HPDE6-E6E7 (cell line): Measurements from ENCODE around the gene SIPA1L3.
"Not testable (repeated sequence)": the region's sequence is repeated elsewhere in the genome, so short reads cannot be mapped to it uniquely, and the experiment has no call there.

Source experiments
- DNase-seq: peaks from one replicate; pipeline ENCODE4 v3.0.0; 2011; ENCODE audit warnings: missing footprints; ENCODE audit errors: extremely low spot score

SIPA1L3 gene

GRCh38 chr19:38022791-38023670, 116.0 kb downstream of the SIPA1L3 start:
- DNase-seq: no peak

GRCh38 chr19:38023671-38024541, 116.9 kb downstream of the SIPA1L3 start:
- DNase-seq: no peak

GRCh38 chr19:38024992-38025908, 118.2 kb downstream of the SIPA1L3 start:
- DNase-seq: no peak

- no peak for DNase-seq
Observed at GRCh38 chr19:38025909-38026307, 118.9 kb downstream of the SIPA1L3 start.

GRCh38 chr19:38028913-38029510, 122.0 kb downstream of the SIPA1L3 start:
- no peak for DNase-seq

- DNase-seq: not testable (repeated sequence)
Observed at GRCh38 chr19:38030001-38030400, 123.0 kb downstream of the SIPA1L3 start.

GRCh38 chr19:38030686-38031422, 123.8 kb downstream of the SIPA1L3 start:
- DNase-seq: no peak

GRCh38 chr19:38031423-38031770, 124.4 kb downstream of the SIPA1L3 start:
- DNase-seq: no peak

- no peak for DNase-seq
Observed at GRCh38 chr19:38032151-38032550, 125.1 kb downstream of the SIPA1L3 start.

- no peak for DNase-seq
Observed at GRCh38 chr19:38032951-38033350, 125.9 kb downstream of the SIPA1L3 start.

- no peak for DNase-seq
Observed at GRCh38 chr19:38033658-38034491, 126.9 kb downstream of the SIPA1L3 start.

- no peak for DNase-seq
Observed at GRCh38 chr19:38034492-38034860, 127.5 kb downstream of the SIPA1L3 start.

GRCh38 chr19:38035515-38036495, 128.8 kb downstream of the SIPA1L3 start:
- DNase-seq: no peak

GRCh38 chr19:38036707-38037611, 130.0 kb downstream of the SIPA1L3 start:
- no peak for DNase-seq

GRCh38 chr19:38039966-38040365, 133.0 kb downstream of the SIPA1L3 start:
- DNase-seq: peak; percentile 26

GRCh38 chr19:38042132-38042531, 135.1 kb downstream of the SIPA1L3 start:
- no peak for DNase-seq

- DNase-seq: no peak
Observed at GRCh38 chr19:38043649-38044144, 136.7 kb downstream of the SIPA1L3 start.
